CD14-positive monocyte (primary cell): ENCODE results near the gene TTBK1. TPM values are rescaled to one million over a fixed set of nuclear protein-coding genes. Genes with fewer than 3 reads are reported as not detected.

Experiments used
- DNase-seq, 3 donors: peaks; one replicate each; pipeline ENCODE4 v3.0.0-alpha.2; 2011 to 2022
- H2AFZ ChIP-seq: 2 replicates; pipeline ENCODE4 v1.6.0; 2012; ENCODE audit warnings: mild to moderate bottlenecking, low read depth, low read length, inconsistent platforms; ENCODE audit not compliant: insufficient read depth, poor library complexity, severe bottlenecking
- H3K27ac ChIP-seq, 2 donors: 1 replicate in 1 of 2; 2 replicates in 1 of 2; pipeline ENCODE4 v1.5.1; 2012 to 2013; ENCODE audit warnings: low read length in 2 of 2, control low read depth in 1 of 2, inconsistent platforms in 1 of 2, low read depth in 1 of 2, mild to moderate bottlenecking in 1 of 2
- H3K27me3 ChIP-seq, 2 donors: one replicate each; pipeline versions ENCODE4 v1.6.0 to v1.6.1; 2011 to 2013; ENCODE audit warnings: low read length in 2 of 2; ENCODE audit not compliant: control insufficient read depth in 2 of 2, insufficient read depth in 2 of 2
- H3K36me3 ChIP-seq, 2 donors: replicated peaks in 1 of 2; 1 replicate in 1 of 2; 2 replicates in 1 of 2; pipeline versions ENCODE4 v1.5.1 to v1.6.1; 2012 to 2013; ENCODE audit warnings: low read length in 2 of 2, control low read depth in 1 of 2, inconsistent platforms in 1 of 2, mild to moderate bottlenecking in 1 of 2; ENCODE audit not compliant: insufficient read depth in 2 of 2, control insufficient read depth in 1 of 2
- H3K4me1 ChIP-seq, 2 donors: 1 replicate in 1 of 2; 2 replicates in 1 of 2; pipeline versions ENCODE4 v1.5.1 to v1.6.1; 2012 to 2013; ENCODE audit warnings: low read length in 2 of 2, control low read depth in 1 of 2, inconsistent platforms in 1 of 2, mild to moderate bottlenecking in 1 of 2, moderate library complexity in 1 of 2; ENCODE audit not compliant: insufficient read depth in 2 of 2, control insufficient read depth in 1 of 2
- H3K4me2 ChIP-seq: replicated peaks from 2 replicates; pipeline ENCODE3; 2012; ENCODE audit warnings: low read length, moderate library complexity, mild to moderate bottlenecking; ENCODE audit not compliant: poor library complexity, severe bottlenecking; ENCODE audit errors: extremely low read depth
- H3K4me3 ChIP-seq, 3 experiments: fragments of 200-600 bp in 1 of 3; sonication (generic) in 1 of 3; replicated peaks in 1 of 3; 1 replicate in 2 of 3; 2 replicates in 1 of 3; pipeline ENCODE4 v1.5.1; 2011 to 2013; ENCODE audit warnings: low read length in 3 of 3, mild to moderate bottlenecking in 3 of 3, control low read depth in 2 of 3, low read depth in 2 of 3, inconsistent platforms in 1 of 3, moderate library complexity in 1 of 3
- H3K79me2 ChIP-seq: 2 replicates; pipeline ENCODE4 v1.6.0; 2012; ENCODE audit warnings: mild to moderate bottlenecking, control low read depth, inconsistent platforms, low read length, moderate library complexity; ENCODE audit not compliant: insufficient read depth
- H3K9ac ChIP-seq: 2 replicates; pipeline ENCODE4 v1.6.0; 2017; ENCODE audit warnings: low read length, mild to moderate bottlenecking; ENCODE audit not compliant: insufficient read depth, poor library complexity, severe bottlenecking
- H3K9me3 ChIP-seq, 2 donors: replicated peaks in 1 of 2; 1 replicate in 1 of 2; 2 replicates in 1 of 2; pipeline versions ENCODE4 v1.5.1 to v1.6.1; 2012 to 2013; ENCODE audit warnings: low read length in 2 of 2, control low read depth in 1 of 2; ENCODE audit not compliant: control insufficient read depth in 1 of 2, insufficient read depth in 1 of 2
- H4K20me1 ChIP-seq: 2 replicates; pipeline ENCODE4 v1.6.0; 2012; ENCODE audit warnings: mild to moderate bottlenecking, low read length, control low read depth, moderate library complexity; ENCODE audit not compliant: insufficient read depth
- H3K27ac Mint-ChIP-seq, 7 donors: one replicate each; pipeline ENCODE4 v1.8.0; 2020; ENCODE audit warnings: mild to moderate bottlenecking in 7 of 7, mixed read lengths in 7 of 7, moderate library complexity in 6 of 7, inconsistent platforms in 2 of 7
- H3K27me3 Mint-ChIP-seq, 3 donors: one replicate each; pipeline ENCODE4 v1.8.0; 2021 to 2022; ENCODE audit warnings: low read depth in 3 of 3, mild to moderate bottlenecking in 3 of 3, mixed read lengths in 3 of 3, moderate library complexity in 3 of 3, inconsistent platforms in 1 of 3
- H3K36me3 Mint-ChIP-seq, 2 donors: one replicate each; pipeline ENCODE4 v1.8.0; 2020; ENCODE audit warnings: mixed read lengths in 2 of 2, inconsistent platforms in 1 of 2, mild to moderate bottlenecking in 1 of 2
- H3K4me1 Mint-ChIP-seq: one replicate; pipeline ENCODE4 v1.8.0; 2020; ENCODE audit warnings: mild to moderate bottlenecking, mixed read lengths
- H3K4me3 Mint-ChIP-seq, 2 donors: one replicate each; pipeline ENCODE4 v1.8.0; 2020; ENCODE audit warnings: mild to moderate bottlenecking in 2 of 2, mixed read lengths in 2 of 2, moderate library complexity in 1 of 2
- H3K9me3 Mint-ChIP-seq, 7 donors: one replicate each; pipeline ENCODE4 v1.8.0; 2020 to 2022; ENCODE audit warnings: mixed read lengths in 7 of 7, mild to moderate bottlenecking in 6 of 7, moderate library complexity in 6 of 7, inconsistent platforms in 2 of 7
- CTCF ChIP-seq: fragments of 200-600 bp; IDR thresholded peaks from one replicate; pipeline ENCODE4 v1.8.0; 2022; ENCODE audit warnings: antibody characterized with exemption, mild to moderate bottlenecking
- WGBS: methylation state at CpG from one replicate; pipeline ENCODE4 v1.1.5; 2013; ENCODE audit warnings: missing lambda C conversion rate; ENCODE audit not compliant: insufficient coverage; 5-methylcytosine and 5-hydroxymethylcytosine counted together
- intact Hi-C, 2 donors: fragments of 100-400 bp; cut with micrococcal nuclease; formaldehyde crosslinking; loops; one replicate each; pipeline versions ENCODE4 v1.15.0 to v1.15.1; 2023
- polyA plus RNA-seq, 3 donors: library from polyadenylated mRNA; depleted of rRNA in 1 of 3; unstranded in 2 of 3; stranded (reverse) in 1 of 3; fragments of 300-500 nt in 2 of 3; fragments of >200 nt in 1 of 3; fragmentation: Illumina TruSeq in 2 of 3; gene quantifications; 1 replicate in 2 of 3; 2 replicates in 1 of 3; pipeline ENCODE4 v1.2.3, GENCODE V29; 2012 to 2021

Gene TTBK1
- polyA plus RNA-seq, 3 donors = not detected

GRCh38 chr6:43229803-43230620, 13.3 kb upstream of the TTBK1 start:
- H3K27me3 ChIP-seq = peaks cover 0 to 9% of the 10 kb centered on the region in 2 donors
- H2AFZ ChIP-seq = peak overlapping the region; percentile 89
- H3K9me3 ChIP-seq = no peaks in the 10 kb centered on the region
- H3K9ac ChIP-seq = no peak overlapping the region
- Mint-ChIP-seq H3K27me3 (peaks cover 11 to 16% (median 12%) of the 10 kb centered on the region in 3 donors), H3K9me3 (no peaks in the 10 kb centered on the region), H3K4me1 (peaks cover 25% of the 10 kb centered on the region), H3K27ac (peak overlapping the region in 1 of 7 donors; percentile 56), H3K36me3 (peaks cover 4% of the 10 kb centered on the region in 2 donors), H3K4me3 (peak overlapping the region; percentile 66 to 84)
- H3K4me2 ChIP-seq = peak overlapping the region; percentile 80
- 75% methylated on average over 12 of the region's 17 CpGs for WGBS
- H3K4me3 ChIP-seq = peak overlapping the region in 1 of 3 experiments; percentile 77
- no peaks in the 10 kb centered on the region for H3K79me2 ChIP-seq
- TF ChIP-seq CTCF = no peak
- intact Hi-C loops = no loop called here
- no peak for DNase-seq
- H4K20me1 ChIP-seq = no peaks in the 10 kb centered on the region
- H3K4me1 ChIP-seq = peaks cover 11 to 20% of the 10 kb centered on the region in 2 donors
- no peaks in the 10 kb centered on the region for H3K36me3 ChIP-seq
- no peak overlapping the region for H3K27ac ChIP-seq

GRCh38 chr6:43231053-43231452, 12.2 kb upstream of the TTBK1 start:
- Mint-ChIP-seq H3K27me3 (peaks cover 11 to 18% (median 12%) of the 10 kb centered on the region in 3 donors), H3K27ac (no peak overlapping the region), H3K9me3 (no peaks in the 10 kb centered on the region), H3K4me3 (peak overlapping the region in 1 of 2 donors; percentile 56), H3K36me3 (no peaks in the 10 kb centered on the region), H3K4me1 (peaks cover 19% of the 10 kb centered on the region)
- no peaks in the 10 kb centered on the region for H4K20me1 ChIP-seq
- DNase-seq = no peak
- no peak overlapping the region for H3K4me2 ChIP-seq
- no peaks in the 10 kb centered on the region for H3K36me3 ChIP-seq
- WGBS = no CpG with 5 or more reads among the region's 4 CpGs
- H3K9me3 ChIP-seq = no peaks in the 10 kb centered on the region
- no peak overlapping the region for H3K9ac ChIP-seq
- peak overlapping the region; percentile 9 for H2AFZ ChIP-seq
- H3K27me3 ChIP-seq = peaks cover 0 to 9% of the 10 kb centered on the region in 2 donors
- TF ChIP-seq CTCF = no peak
- intact Hi-C loops = no loop called here
- H3K79me2 ChIP-seq = no peaks in the 10 kb centered on the region
- no peak overlapping the region for H3K4me3 ChIP-seq
- peaks cover 11 to 16% of the 10 kb centered on the region in 2 donors for H3K4me1 ChIP-seq
- no peak overlapping the region for H3K27ac ChIP-seq
